T-cell (primary cell): Measurements from ENCODE around the gene PPP2R3C. TPM values are rescaled to one million over a fixed set of nuclear protein-coding genes. Genes with fewer than 3 reads are reported as not detected.
"Not testable (repeated sequence)": the region's sequence is repeated elsewhere in the genome, so short reads cannot be mapped to it uniquely, and the experiment has no call there.

Experiments
- ATAC-seq, 4 experiments: fragments of 200-7000 bp in 3 of 4; fragments of 150-1000 bp in 1 of 4; cut with Tn5 transposase; replicated peaks in 1 of 4; 1 replicate in 3 of 4; 2 replicates in 1 of 4; pipeline ENCODE4 v1.10.0; 2021; ENCODE audit warnings: moderate library complexity in 3 of 4, mild to moderate bottlenecking in 2 of 4, moderate number of reproducible peaks in 1 of 4
- CTCF ChIA-PET, 2 donors: fragments of 300-600 bp; sonication (Branson Sonifier 250); formaldehyde crosslinking; loops; one replicate each; lab custom pipeline; 2022; ENCODE audit warnings: antibody characterized with exemption in 2 of 2; lab: Charles Lee
- POLR2A ChIA-PET, 2 donors: fragments of 300-600 bp; sonication (Branson Sonifier 250); formaldehyde crosslinking; loops; one replicate each; lab custom pipeline; 2022; ENCODE audit warnings: antibody characterized with exemption in 2 of 2; lab: Charles Lee
- DNase-seq, 35 experiments: peaks; one replicate each; pipeline versions ENCODE4 v3.0.0 to v3.0.0-alpha.2; 2013 to 2023
- H3K27ac ChIP-seq: one replicate; pipeline ENCODE4 v1.5.1; 2013; ENCODE audit warnings: low read length
- H3K27me3 ChIP-seq, 2 experiments: replicated peaks in 1 of 2; 1 replicate in 1 of 2; 2 replicates in 1 of 2; pipeline versions ENCODE4 v1.6.1 to v1.7.0; 2013; ENCODE audit warnings: low read length in 1 of 2, mixed read lengths in 1 of 2; ENCODE audit not compliant: control insufficient read depth in 2 of 2, insufficient read depth in 2 of 2; ENCODE audit errors: extremely low read depth in 1 of 2
- H3K36me3 ChIP-seq, 2 donors: 1 replicate in 1 of 2; 2 replicates in 1 of 2; pipeline versions ENCODE4 v1.6.1 to v1.7.0; 2013; ENCODE audit warnings: low read length in 1 of 2; ENCODE audit not compliant: control insufficient read depth in 2 of 2, insufficient read depth in 1 of 2; ENCODE audit errors: extremely low read depth in 1 of 2
- H3K4me1 ChIP-seq, 2 experiments: 1 replicate in 1 of 2; 2 replicates in 1 of 2; pipeline versions ENCODE4 v1.6.1 to v1.7.0; 2013; ENCODE audit warnings: low read length in 2 of 2, mixed read lengths in 1 of 2; ENCODE audit not compliant: insufficient read depth in 2 of 2, control insufficient read depth in 1 of 2; ENCODE audit errors: extremely low read depth in 1 of 2
- H3K4me3 ChIP-seq, 2 donors: 1 replicate in 1 of 2; 2 replicates in 1 of 2; pipeline versions ENCODE4 v1.5.1 to v1.7.0; 2013; ENCODE audit warnings: mild to moderate bottlenecking in 2 of 2, low read length in 1 of 2, moderate library complexity in 1 of 2; ENCODE audit not compliant: control insufficient read depth in 1 of 2; ENCODE audit errors: extremely low read depth in 1 of 2
- H3K9me3 ChIP-seq: 2 replicates; pipeline ENCODE4 v1.7.0; 2013
- H3K27ac Mint-ChIP-seq, 2 donors: one replicate each; pipeline ENCODE4 v1.8.0; 2020 to 2021; ENCODE audit warnings: mild to moderate bottlenecking in 2 of 2, mixed read lengths in 2 of 2
- H3K27me3 Mint-ChIP-seq, 2 donors: one replicate each; pipeline ENCODE4 v1.8.0; 2021 to 2022; ENCODE audit warnings: mixed read lengths in 2 of 2
- H3K36me3 Mint-ChIP-seq: one replicate; pipeline ENCODE4 v1.8.0; 2021; ENCODE audit warnings: mixed read lengths
- H3K4me1 Mint-ChIP-seq, 3 donors: one replicate each; pipeline ENCODE4 v1.8.0; 2020 to 2022; ENCODE audit warnings: mixed read lengths in 3 of 3, mild to moderate bottlenecking in 1 of 3
- H3K4me3 Mint-ChIP-seq, 3 donors: one replicate each; pipeline ENCODE4 v1.8.0; 2020 to 2022; ENCODE audit warnings: mild to moderate bottlenecking in 3 of 3, mixed read lengths in 3 of 3, moderate library complexity in 3 of 3
- H3K9me3 Mint-ChIP-seq, 3 donors: one replicate each; pipeline ENCODE4 v1.8.0; 2020 to 2022; ENCODE audit warnings: mixed read lengths in 3 of 3
- WGBS: methylation state at CpG from one replicate; pipeline ENCODE4 v1.1.5; 2013; ENCODE audit warnings: missing lambda C conversion rate; ENCODE audit not compliant: insufficient coverage; 5-methylcytosine and 5-hydroxymethylcytosine counted together
- total RNA-seq, 35 experiments: library from RNA in 6 of 35; stranded (reverse) in 6 of 35; fragments of 120-200 nt in 1 of 35; gene quantifications; one replicate each; pipeline versions ENCODE4 v1.2.1 to v1.2.4 and lab custom pipeline; 2013 to 2026

PPP2R3C gene
- total RNA-seq, 5 donors from 2014 or later (not counting 1 experiment from before 2014, with no cell fraction given): 28.1 to 40.5 (median 32.9) TPM

DNA sequence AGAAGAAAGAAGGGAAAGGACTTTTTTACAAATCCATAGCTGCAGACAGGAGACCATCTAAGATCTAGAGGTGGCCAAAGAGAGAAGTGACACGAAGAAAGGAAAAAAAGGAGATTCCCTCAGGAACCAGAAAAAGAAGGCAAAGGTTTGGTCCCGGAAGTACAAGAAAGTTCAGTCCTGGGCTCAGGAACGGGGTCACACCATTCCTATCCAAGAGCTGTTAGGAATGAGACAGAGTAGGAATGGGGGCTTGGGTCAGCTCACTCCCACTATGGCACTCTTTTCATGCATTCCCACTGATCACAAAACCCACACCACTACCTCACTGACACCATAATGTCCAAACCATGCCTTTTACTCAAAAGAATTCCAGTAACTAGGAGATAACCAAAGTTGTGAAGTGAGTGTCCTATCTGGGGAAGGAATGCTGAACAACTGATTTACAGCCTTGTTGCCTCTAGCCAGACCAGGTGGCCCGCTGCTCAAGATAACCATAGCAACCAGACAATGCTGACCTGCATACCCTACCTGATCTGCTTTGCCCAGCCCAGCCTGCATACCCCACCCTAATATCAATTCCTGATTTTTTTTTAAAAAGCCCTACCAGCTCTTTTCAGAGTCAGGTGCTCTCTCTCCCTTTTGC is 8.4 kb downstream of the PPP2R3C start:
- CTCF ChIA-PET: interaction anchor here (0.6 kb wide), 2 partner anchors 132 to 313 kb away, joined by 3 to 4 read pairs; no protein-coding TSS in a partner anchor
- no CpG with 5 or more reads among the region's 4 CpGs for whole genome bisulfite sequencing
- peaks cover 34 to 40% (median 39%) of the 10 kb centered on the region in 3 donors for H3K4me1 Mint-ChIP-seq
- Histone ChIP-seq H3K27me3 (no peaks in the 10 kb centered on the region), H3K4me1 (peaks cover 0 to 4% of the 10 kb centered on the region in 2 experiments), H3K27ac (no peak overlapping the region), H3K9me3 (no peaks in the 10 kb centered on the region), H3K36me3 (peaks cover 12 to 66% of the 10 kb centered on the region in 2 donors), H3K4me3 (no peak overlapping the region)
- no peaks in the 10 kb centered on the region for H3K27me3 Mint-ChIP-seq
- POLR2A ChIA-PET: interaction anchor here in 1 of 2 donors (0.5 to 0.6 kb wide), 2 partner anchors 10 to 247 kb away, joined by 3 read pairs; no protein-coding TSS in a partner anchor
- H3K27ac Mint-ChIP-seq: peak overlapping the region in 1 of 2 donors; percentile 52
- no peak overlapping the region for H3K4me3 Mint-ChIP-seq
- H3K9me3 Mint-ChIP-seq: no peaks in the 10 kb centered on the region
- no peak for ATAC-seq
- H3K36me3 Mint-ChIP-seq: peaks cover 51% of the 10 kb centered on the region
- DNase-seq: no peak

- H3K27me3 ChIP-seq: no peaks in the 10 kb centered on the region
- CTCF ChIA-PET: no interaction called here
- no peak overlapping the region for H3K4me3 Mint-ChIP-seq
- H3K4me1 ChIP-seq: peaks cover 0 to 4% of the 10 kb centered on the region in 2 experiments
- POLR2A ChIA-PET: no interaction called here
- ATAC-seq (no peak), DNase-seq (no peak)
- H3K9me3 Mint-ChIP-seq: no peaks in the 10 kb centered on the region
- peaks cover 47% of the 10 kb centered on the region for H3K36me3 Mint-ChIP-seq
- no peaks in the 10 kb centered on the region for H3K9me3 ChIP-seq
- peaks cover 12 to 72% of the 10 kb centered on the region in 2 donors for H3K36me3 ChIP-seq
- no peak overlapping the region for H3K4me3 ChIP-seq
- H3K4me1 Mint-ChIP-seq: peaks cover 26 to 33% (median 32%) of the 10 kb centered on the region in 3 donors
- WGBS: 90% methylated on average over 1 of the region's 2 CpGs
- no peak overlapping the region for H3K27ac Mint-ChIP-seq
- H3K27ac ChIP-seq: no peak overlapping the region
- H3K27me3 Mint-ChIP-seq: no peaks in the 10 kb centered on the region
Measured at GRCh38 chr14:35112641-35113040, 9.1 kb downstream of the PPP2R3C start.

GRCh38 chr14:35107866-35108265 is 13.9 kb downstream of the PPP2R3C start:
- ChIA-PET POLR2A (no interaction called here), CTCF (no interaction called here)
- no peak overlapping the region for H3K4me3 Mint-ChIP-seq
- no peak overlapping the region for H3K27ac Mint-ChIP-seq
- no peaks in the 10 kb centered on the region for H3K27me3 ChIP-seq
- peaks cover 54% of the 10 kb centered on the region for H3K36me3 Mint-ChIP-seq
- H3K9me3 Mint-ChIP-seq: no peaks in the 10 kb centered on the region
- peaks cover 2 to 76% of the 10 kb centered on the region in 2 donors for H3K36me3 ChIP-seq
- DNase-seq: no peak
- no peak overlapping the region for H3K27ac ChIP-seq
- ATAC-seq: no peak
- H3K4me1 ChIP-seq: no peaks in the 10 kb centered on the region
- no peaks in the 10 kb centered on the region for H3K9me3 ChIP-seq
- peaks cover 1 to 11% (median 6%) of the 10 kb centered on the region in 3 donors for H3K4me1 Mint-ChIP-seq
- no peaks in the 10 kb centered on the region for H3K27me3 Mint-ChIP-seq
- no peak overlapping the region for H3K4me3 ChIP-seq

GRCh38 chr14:35094645-35095044 is 27.1 kb downstream of the PPP2R3C start:
- DNase-seq, H3K27me3 ChIP-seq, H3K27ac ChIP-seq, H3K9me3 Mint-ChIP-seq, H3K27me3 Mint-ChIP-seq, H3K4me1 ChIP-seq, H3K4me1 Mint-ChIP-seq, H3K4me3 ChIP-seq, H3K27ac Mint-ChIP-seq, H3K4me3 Mint-ChIP-seq, H3K9me3 ChIP-seq, ATAC-seq: not testable (repeated sequence)
- CTCF ChIA-PET: interaction anchor here in 1 of 2 donors (0.6 to 1.1 kb wide), 2 partner anchors 232 to 320 kb away, joined by 3 read pairs; no protein-coding TSS in a partner anchor
- peaks cover 5 to 59% of the 10 kb centered on the region in 2 donors for H3K36me3 ChIP-seq
- POLR2A ChIA-PET: interaction anchor here in 1 of 2 donors (0.6 to 1.2 kb wide), 2 partner anchors 15 to 194 kb away, joined by 3 to 5 read pairs; no protein-coding TSS in a partner anchor
- peaks cover 29% of the 10 kb centered on the region for H3K36me3 Mint-ChIP-seq
- 97% methylated on average over 4 of the region's 6 CpGs for WGBS

DNA sequence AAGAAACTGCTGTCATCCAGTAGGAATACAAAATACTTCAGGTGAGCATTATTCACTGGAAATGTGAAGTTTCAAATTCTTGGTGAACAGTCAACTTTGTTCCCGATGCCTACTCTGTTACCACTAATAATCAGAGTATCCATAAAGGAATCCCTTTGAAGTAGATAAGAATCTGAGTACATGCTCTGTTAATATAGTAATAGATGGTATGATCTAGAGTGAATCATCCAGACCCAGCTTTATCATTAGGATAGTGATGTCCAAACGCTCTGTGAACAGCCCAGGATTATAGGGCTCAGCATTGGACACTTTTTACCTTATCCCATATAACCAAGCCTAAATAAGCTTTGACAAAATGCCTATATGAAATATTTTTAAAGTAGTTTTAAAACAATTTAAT is 33.3 kb downstream of the PPP2R3C start:
- POLR2A ChIA-PET: no interaction called here
- H3K27me3 Mint-ChIP-seq: no peaks in the 10 kb centered on the region

GRCh38 chr14:35085441-35085840 is 36.3 kb downstream of the PPP2R3C start:
- Histone ChIP-seq H3K9me3 (no peaks in the 10 kb centered on the region), H3K4me3 (no peak overlapping the region), H3K4me1 (no peaks in the 10 kb centered on the region), H3K36me3 (peaks cover 7 to 58% of the 10 kb centered on the region in 2 donors), H3K27me3 (no peaks in the 10 kb centered on the region), H3K27ac (no peak overlapping the region)
- Mint-ChIP-seq H3K4me3 (no peak overlapping the region), H3K36me3 (peaks cover 38% of the 10 kb centered on the region), H3K27me3 (no peaks in the 10 kb centered on the region), H3K9me3 (no peaks in the 10 kb centered on the region), H3K4me1 (no peaks in the 10 kb centered on the region), H3K27ac (no peak overlapping the region)
- WGBS: no CpG with 5 or more reads among the region's 2 CpGs
- ATAC-seq (no peak), DNase-seq (no peak)
- ChIA-PET POLR2A (no interaction called here), CTCF (no interaction called here)

More for the DNA sequence above, 33.3 kb downstream of the PPP2R3C start:
- Mint-ChIP-seq H3K4me1 (no peaks in the 10 kb centered on the region), H3K4me3 (no peak overlapping the region), H3K36me3 (peaks cover 33% of the 10 kb centered on the region), H3K9me3 (no peaks in the 10 kb centered on the region), H3K27ac (peak overlapping the region in 1 of 2 donors; percentile 55)
- Histone ChIP-seq H3K27ac (no peak overlapping the region), H3K4me3 (no peak overlapping the region), H3K36me3 (peaks cover 4 to 64% of the 10 kb centered on the region in 2 donors), H3K4me1 (no peaks in the 10 kb centered on the region), H3K9me3 (no peaks in the 10 kb centered on the region), H3K27me3 (no peaks in the 10 kb centered on the region)
- ATAC-seq (no peak), DNase-seq (no peak)
- CTCF ChIA-PET: no interaction called here
- no CpG with 5 or more reads among the region's 2 CpGs for WGBS
